ENCODE data around the gene GAS2L3. TPM values are rescaled to one million over a fixed set of nuclear protein-coding genes. Genes with fewer than 3 reads are reported as not detected.
A peak's percentile ranks its signal among the peaks of the same experiment; 100 is the strongest.

The GAS2L3 gene
- total RNA-seq, 1 experiment from 2014 or later: 31.9 TPM

GRCh38 chr12:100661300-100661951 is 87.9 kb downstream of the GAS2L3 start:
- no peaks in the 10 kb centered on the region for H3K9me3 ChIP-seq (ENCODE audit: insufficient read depth, low read depth)
- H3F3A ChIP-seq (ENCODE audit: insufficient read depth, low read depth): no peaks in the 10 kb centered on the region
- H3K4me3 ChIP-seq: no peak overlapping the region
- no peak overlapping the region for H3K4me2 ChIP-seq
- DNase-seq: no peak
- no peaks in the 10 kb centered on the region for H3K4me1 ChIP-seq (replicated peaks; ENCODE audit: insufficient read depth)
- intact Hi-C loops (cut with micrococcal nuclease; ENCODE audit: unreplicated experiment): no loop called here
- TF ChIP-seq CTCF (conservative IDR thresholded peaks at IDR 0.05) (no peak), EZH2 (IDR thresholded peaks at IDR 0.05; ENCODE audit: low read depth) (no peak)
- H3K27ac ChIP-seq: no peak overlapping the region
- ChIA-PET CTCF (interaction anchor here (0.6 kb wide), 1 partner anchor 472 kb away, joined by 3 read pairs; no protein-coding TSS in a partner anchor), POLR2A (ENCODE audit: unreplicated experiment) (no interaction called here)
- H3K9me2 ChIP-seq (ENCODE audit: insufficient read depth): no peaks in the 10 kb centered on the region
- peaks cover 58% of the 10 kb centered on the region for H3K27me3 ChIP-seq (ENCODE audit: insufficient read depth, low read depth)
- H3K79me2 ChIP-seq (ENCODE audit: low read depth): no peaks in the 10 kb centered on the region
- no peaks in the 10 kb centered on the region for H4K20me1 ChIP-seq (ENCODE audit: insufficient read depth)
- no peaks in the 10 kb centered on the region for H3K36me3 ChIP-seq (ENCODE audit: low read depth)
- no TSS peak for BruUV-seq (replicated peaks)
- H2AFZ ChIP-seq: no peak overlapping the region

- Histone ChIP-seq H3K79me2 (ENCODE audit: low read depth) (no peaks in the 10 kb centered on the region), H4K20me1 (ENCODE audit: insufficient read depth) (no peaks in the 10 kb centered on the region), H3K9me2 (ENCODE audit: insufficient read depth) (no peaks in the 10 kb centered on the region), H3F3A (ENCODE audit: insufficient read depth, low read depth) (no peaks in the 10 kb centered on the region), H3K36me3 (ENCODE audit: low read depth) (no peaks in the 10 kb centered on the region), H3K9me3 (ENCODE audit: insufficient read depth, low read depth) (no peaks in the 10 kb centered on the region), H2AFZ (no peak overlapping the region), H3K4me1 (replicated peaks; ENCODE audit: insufficient read depth) (no peaks in the 10 kb centered on the region), H3K4me3 (no peak overlapping the region), H3K27ac (no peak overlapping the region), H3K4me2 (no peak overlapping the region), H3K27me3 (ENCODE audit: insufficient read depth, low read depth) (peaks cover 54% of the 10 kb centered on the region)
- ChIA-PET POLR2A (ENCODE audit: unreplicated experiment) (no interaction called here), CTCF (no interaction called here)
- no peak for DNase-seq
- no TSS peak for BruUV-seq (replicated peaks)
- intact Hi-C loops (cut with micrococcal nuclease; ENCODE audit: unreplicated experiment): loop anchor here (5.0 kb wide), 2 partner anchors 314 to 434 kb away; no protein-coding TSS in a partner anchor
- no peak for TF ChIP-seq EZH2 (IDR thresholded peaks at IDR 0.05; ENCODE audit: low read depth)
- TF ChIP-seq CTCF (conservative IDR thresholded peaks at IDR 0.05): no peak
Measured at GRCh38 chr12:100666588-100666987, 93.1 kb downstream of the GAS2L3 start.

DNA sequence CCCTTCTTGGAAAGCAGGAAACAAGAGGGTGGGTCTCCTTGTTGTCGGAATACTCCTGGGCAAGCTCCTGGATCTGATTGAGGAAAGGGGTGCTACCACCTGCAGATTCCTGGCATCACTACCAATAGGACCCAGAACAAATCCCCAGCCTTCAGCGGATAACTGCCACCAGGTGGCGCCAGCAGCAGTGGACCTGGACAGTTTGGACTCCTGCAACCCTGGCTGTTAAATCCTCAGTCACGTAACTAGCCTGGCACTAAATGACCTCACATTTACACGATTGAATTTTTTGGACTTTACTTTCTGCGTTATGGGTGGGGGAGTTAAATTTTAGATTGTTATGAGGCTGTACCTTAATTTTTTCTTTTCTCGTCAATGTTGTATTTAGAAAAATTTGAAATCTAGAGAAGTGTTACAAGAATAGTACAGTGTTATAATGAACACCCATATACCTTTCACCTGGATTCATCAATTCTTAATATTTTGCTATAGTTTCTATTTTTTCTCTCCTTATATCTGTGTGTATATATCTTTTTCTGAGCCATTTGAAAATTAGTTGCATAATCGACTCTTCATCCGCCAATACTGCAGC is 95.6 kb downstream of the GAS2L3 start:
- H3K79me2 ChIP-seq (ENCODE audit: low read depth): no peaks in the 10 kb centered on the region
- no peak overlapping the region for H3K4me3 ChIP-seq
- H3K9me2 ChIP-seq (ENCODE audit: insufficient read depth): no peaks in the 10 kb centered on the region
- H2AFZ ChIP-seq: no peak overlapping the region; the same call in 1 of the 2 replicates
- H3K27me3 ChIP-seq (ENCODE audit: insufficient read depth, low read depth): peaks cover 58% of the 10 kb centered on the region
- DNase-seq: peak; percentile 43 to 53
- intact Hi-C loops (cut with micrococcal nuclease; ENCODE audit: unreplicated experiment): loop anchor here (1.0 to 5.0 kb wide), 3 partner anchors 72 to 437 kb away; no protein-coding TSS in a partner anchor
- no peaks in the 10 kb centered on the region for H4K20me1 ChIP-seq (ENCODE audit: insufficient read depth)
- POLR2A ChIA-PET (ENCODE audit: unreplicated experiment): no interaction called here
- BruUV-seq (replicated peaks): no TSS peak
- H3K9me3 ChIP-seq (ENCODE audit: insufficient read depth, low read depth): no peaks in the 10 kb centered on the region
- H3K36me3 ChIP-seq (ENCODE audit: low read depth): no peaks in the 10 kb centered on the region
- H3F3A ChIP-seq (ENCODE audit: insufficient read depth, low read depth): no peaks in the 10 kb centered on the region
- no peak overlapping the region for H3K27ac ChIP-seq
- H3K4me1 ChIP-seq (replicated peaks; ENCODE audit: insufficient read depth): no peaks in the 10 kb centered on the region
- no peak overlapping the region for H3K4me2 ChIP-seq
- TF ChIP-seq EZH2 (IDR thresholded peaks at IDR 0.05; ENCODE audit: low read depth) (no peak), CTCF (conservative IDR thresholded peaks at IDR 0.05) (peak; percentile 86)
- CTCF ChIA-PET: interaction anchor here (0.6 kb wide), 1 partner anchor 81 kb away, joined by 4 read pairs; no protein-coding TSS in a partner anchor
